Fibroblast of the aortic adventitia (primary cell): ENCODE measurements around the gene SLN. TPM values are rescaled to one million over a fixed set of nuclear protein-coding genes. Genes with fewer than 3 reads are reported as not detected.
A peak's percentile ranks its signal among the peaks of the same experiment; 100 is the strongest.

Experiments
- DNase-seq: peaks from one replicate; pipeline ENCODE4 v3.0.0-alpha.2; 2010; ENCODE audit warnings: low read depth
- H3K4me3 ChIP-seq: 2 replicates; pipeline ENCODE4 v1.5.1; 2011; ENCODE audit warnings: low read depth, mild to moderate bottlenecking, control low read depth, low read length, moderate library complexity
- total RNA-seq: library from RNA; depleted of rRNA; stranded (reverse); fragments of >200 nt; gene quantifications from 2 replicates; pipeline ENCODE4 v1.2.3, GENCODE V29; 2012; ENCODE audit warnings: low replicate concordance
- TF ChIP-seq, protein P1 (sequence below): IDR thresholded peaks from 2 replicates; pipeline ENCODE4 v1.5.1; 2011; ENCODE audit warnings: mild to moderate bottlenecking, low read length, control low read depth, inconsistent platforms; ENCODE audit not compliant: insufficient read depth

SLN gene
- total RNA-seq, 1 donor = not detected

DNA sequence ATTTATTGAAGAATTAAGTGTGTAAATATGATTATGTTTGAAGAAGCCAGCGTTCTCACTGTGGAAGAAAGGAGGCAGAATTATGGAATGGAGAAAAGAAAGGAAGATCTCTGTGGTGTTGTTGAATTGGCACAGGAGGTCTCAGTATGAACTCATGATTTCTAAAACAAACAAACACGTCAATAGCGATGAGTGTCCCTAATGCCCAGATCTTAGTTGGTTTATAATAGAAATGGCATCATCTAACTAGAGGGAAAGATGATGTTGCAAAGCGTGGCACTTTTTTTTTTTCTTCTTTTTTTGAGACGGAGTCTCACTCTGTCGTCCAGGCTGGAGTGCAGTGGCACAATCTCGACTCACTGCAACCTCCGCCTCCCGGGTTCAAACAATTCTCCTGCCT lies 39.2 kb upstream of the SLN start:
- DNase-seq = no peak
- TF ChIP-seq, protein P1, sequence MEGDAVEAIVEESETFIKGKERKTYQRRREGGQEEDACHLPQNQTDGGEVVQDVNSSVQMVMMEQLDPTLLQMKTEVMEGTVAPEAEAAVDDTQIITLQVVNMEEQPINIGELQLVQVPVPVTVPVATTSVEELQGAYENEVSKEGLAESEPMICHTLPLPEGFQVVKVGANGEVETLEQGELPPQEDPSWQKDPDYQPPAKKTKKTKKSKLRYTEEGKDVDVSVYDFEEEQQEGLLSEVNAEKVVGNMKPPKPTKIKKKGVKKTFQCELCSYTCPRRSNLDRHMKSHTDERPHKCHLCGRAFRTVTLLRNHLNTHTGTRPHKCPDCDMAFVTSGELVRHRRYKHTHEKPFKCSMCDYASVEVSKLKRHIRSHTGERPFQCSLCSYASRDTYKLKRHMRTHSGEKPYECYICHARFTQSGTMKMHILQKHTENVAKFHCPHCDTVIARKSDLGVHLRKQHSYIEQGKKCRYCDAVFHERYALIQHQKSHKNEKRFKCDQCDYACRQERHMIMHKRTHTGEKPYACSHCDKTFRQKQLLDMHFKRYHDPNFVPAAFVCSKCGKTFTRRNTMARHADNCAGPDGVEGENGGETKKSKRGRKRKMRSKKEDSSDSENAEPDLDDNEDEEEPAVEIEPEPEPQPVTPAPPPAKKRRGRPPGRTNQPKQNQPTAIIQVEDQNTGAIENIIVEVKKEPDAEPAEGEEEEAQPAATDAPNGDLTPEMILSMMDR = no peak

DNA sequence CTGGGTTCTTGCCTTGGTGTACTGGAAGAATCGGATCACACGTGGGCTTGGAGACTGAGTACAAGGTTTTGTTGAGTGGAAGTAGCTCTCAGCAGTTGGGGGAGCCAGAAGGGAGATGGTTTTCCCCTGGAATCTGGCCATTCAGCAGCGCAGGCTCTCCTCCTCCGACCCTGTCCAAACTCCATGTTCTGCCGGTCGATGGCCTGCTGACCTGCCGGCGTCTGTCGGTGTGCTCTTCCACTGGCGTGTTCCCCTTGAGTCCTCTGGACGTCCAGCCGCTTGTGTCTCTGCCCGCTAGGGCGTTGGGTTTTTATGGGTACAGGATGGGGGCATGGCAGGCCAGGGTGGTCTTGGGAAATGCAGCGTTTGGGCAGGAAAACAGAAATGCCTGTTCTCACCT lies 38.5 kb upstream of the SLN start:
- DNase-seq = no peak
- TF ChIP-seq, protein P1 = no peak
- H3K4me3 ChIP-seq = no peak overlapping the region

More for the DNA sequence above, 39.2 kb upstream of the SLN start:
- H3K4me3 ChIP-seq = no peak overlapping the region

DNA sequence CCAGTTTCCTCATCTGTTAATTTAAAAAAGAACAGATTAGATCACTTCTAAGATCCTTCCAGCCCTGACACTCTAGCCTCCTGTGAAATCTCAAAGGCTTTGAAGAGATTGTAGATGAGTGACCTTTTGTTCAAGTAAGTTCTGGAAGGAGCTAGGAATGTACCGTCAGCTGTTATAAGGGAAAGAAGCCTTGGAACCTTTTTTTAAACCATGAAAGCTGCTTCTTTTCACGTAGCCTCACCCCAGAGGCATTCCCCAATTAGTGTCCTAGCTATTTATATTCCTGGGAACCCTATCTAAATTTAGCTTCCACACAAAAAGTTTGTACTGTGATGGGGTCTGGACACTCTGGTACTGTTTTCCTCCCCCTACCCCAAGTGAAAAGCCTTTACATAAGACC lies 35.8 kb upstream of the SLN start:
- H3K4me3 ChIP-seq = no peak overlapping the region
- TF ChIP-seq, protein P1 = no peak
- no peak for DNase-seq

DNA sequence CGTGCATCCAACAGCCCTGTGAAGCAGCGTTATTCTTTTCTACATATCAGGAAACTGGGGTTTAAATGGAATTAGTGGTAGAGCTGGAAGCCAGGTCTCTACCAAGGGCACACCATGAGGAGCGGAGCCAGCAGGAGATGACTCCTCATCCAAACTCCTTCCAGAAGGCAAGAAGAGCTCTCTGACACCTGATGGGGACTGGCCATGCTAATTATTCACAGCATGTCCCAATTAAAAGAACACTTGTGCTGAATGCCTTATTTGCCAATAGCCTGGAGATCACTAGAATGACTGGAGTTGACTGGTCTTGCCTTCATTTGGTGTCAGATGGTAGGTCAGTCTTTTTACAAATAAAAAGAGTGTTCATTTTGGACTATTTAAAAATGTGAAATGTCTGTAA lies 32.9 kb upstream of the SLN start:
- H3K4me3 ChIP-seq = no peak overlapping the region
- DNase-seq = no peak
- TF ChIP-seq, protein P1 = no peak

DNA sequence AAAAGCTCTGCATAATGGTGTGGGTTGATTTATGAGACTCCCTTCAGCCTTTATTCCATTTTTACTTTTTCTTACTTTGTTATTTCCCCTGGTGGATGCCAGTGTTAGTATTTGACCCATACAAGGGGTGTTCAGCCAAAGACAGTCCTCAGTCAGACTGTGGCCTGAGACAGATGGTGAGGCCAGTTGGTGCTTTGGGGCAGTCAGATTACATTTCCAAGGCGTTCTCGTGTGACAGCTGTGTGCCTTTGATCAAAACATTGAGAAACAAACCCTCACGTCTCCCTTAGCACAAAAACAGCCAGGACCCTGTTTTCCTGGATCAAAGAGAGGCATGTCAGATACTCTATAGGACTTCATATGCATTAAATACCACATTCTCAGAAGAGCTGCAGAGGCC lies 31.3 kb upstream of the SLN start:
- H3K4me3 ChIP-seq = no peak overlapping the region
- no peak for DNase-seq
- TF ChIP-seq, protein P1 = no peak

DNA sequence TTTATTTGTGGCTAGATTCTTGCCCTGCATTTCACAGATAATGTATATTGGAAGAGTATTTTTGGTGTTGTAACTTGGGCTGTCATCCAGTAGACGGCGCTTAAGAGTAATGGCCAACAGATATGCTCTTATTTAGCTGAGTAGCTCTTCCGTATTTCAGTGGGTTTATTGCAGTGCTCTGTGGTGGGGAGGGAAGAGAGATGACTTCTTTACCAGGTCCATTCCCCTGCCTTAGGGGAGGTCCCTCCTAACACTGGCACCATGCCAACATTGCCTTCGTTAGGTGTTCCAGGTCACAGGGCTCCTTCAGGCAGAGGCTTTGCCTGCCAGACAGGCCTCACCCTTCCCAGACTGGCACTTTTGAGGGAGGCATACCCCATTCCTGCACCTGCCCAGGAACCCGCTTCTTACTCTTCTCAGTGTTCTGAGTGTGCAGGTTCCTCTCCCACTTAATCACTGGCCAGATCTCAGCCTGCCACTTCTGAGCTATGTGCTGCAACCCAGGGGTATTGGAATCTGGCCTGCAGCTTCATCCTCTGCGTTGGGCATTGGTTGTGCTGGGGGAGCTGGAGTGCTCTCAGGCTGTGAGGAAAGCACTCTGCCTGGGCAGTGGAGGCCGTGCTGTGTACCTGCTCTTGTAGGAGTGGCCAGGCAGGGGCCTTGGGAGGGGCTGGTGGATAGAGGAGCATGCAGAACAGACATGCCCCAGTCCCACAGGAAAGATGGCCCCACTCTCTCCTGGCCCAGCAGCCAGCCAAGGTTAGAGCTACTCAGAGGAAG lies 29.4 kb upstream of the SLN start:
- H3K4me3 ChIP-seq = no peak overlapping the region
- peak; percentile 45 for DNase-seq
- TF ChIP-seq, protein P1 = peak; percentile 72

DNA sequence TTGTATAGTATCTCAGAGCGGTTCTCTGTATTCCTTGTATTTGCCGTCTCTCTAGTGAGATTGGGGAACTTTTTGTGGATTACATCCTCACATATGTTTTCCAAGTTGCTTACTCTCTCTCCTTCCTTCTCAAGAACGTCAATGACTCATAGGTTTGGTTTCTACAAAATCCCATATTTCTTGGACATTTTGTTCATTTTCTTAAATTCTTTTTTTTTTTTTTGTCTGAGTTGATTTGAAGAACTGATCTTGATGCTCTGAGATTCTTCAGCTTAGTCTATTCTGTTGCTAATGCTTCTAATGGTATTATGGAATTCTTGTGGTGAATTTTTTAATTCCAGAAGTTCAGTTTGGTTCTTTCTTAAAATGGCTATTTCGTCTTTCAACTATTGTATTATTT lies 28.4 kb upstream of the SLN start:
- TF ChIP-seq, protein P1 = no peak
- no peak for DNase-seq
- H3K4me3 ChIP-seq = no peak overlapping the region
